Kidney glomerular epithelial cell (primary cell): ENCODE measurements around the gene FUCA1.
"Not testable (repeated sequence)": the region's sequence is repeated elsewhere in the genome, so short reads cannot be mapped to it uniquely, and the experiment has no call there.

Experiments used
- DNase-seq: peaks from one replicate; lab custom pipeline; 2025; lab: John Stamatoyannopoulos, UW

FUCA1 gene

GRCh38 chr1:23837908-23838307 is 30.2 kb downstream of the FUCA1 start:
- DNase-seq, result no peak

GRCh38 chr1:23836037-23836436 is 32.1 kb downstream of the FUCA1 start:
- DNase-seq, result no peak

GRCh38 chr1:23834156-23834555 is 33.9 kb downstream of the FUCA1 start:
- DNase-seq, result not testable (repeated sequence)

- DNase-seq, result no peak
Observed at GRCh38 chr1:23827717-23828116, 40.4 kb downstream of the FUCA1 start.

- not testable (repeated sequence) for DNase-seq
Observed at GRCh38 chr1:23826590-23826989, 41.5 kb downstream of the FUCA1 start.

GRCh38 chr1:23825762-23826522 is 42.1 kb downstream of the FUCA1 start:
- no peak for DNase-seq

GRCh38 chr1:23825076-23825761 is 42.9 kb downstream of the FUCA1 start, which contains the start of gene HMGCL:
Gene HMGCL (minus strand): TSS chr1:23825429. CDS start chr1:23825415, 14 bp downstream.
- peak; percentile 74 for DNase-seq

GRCh38 chr1:23824711-23825075 is 43.4 kb downstream of the FUCA1 start:
- DNase-seq, result no peak

GRCh38 chr1:23823767-23824166 is 44.3 kb downstream of the FUCA1 start:
- DNase-seq, result no peak

GRCh38 chr1:23817633-23818032 is 50.5 kb downstream of the FUCA1 start:
- no peak for DNase-seq

GRCh38 chr1:23816906-23817305 is 51.2 kb downstream of the FUCA1 start:
- no peak for DNase-seq

GRCh38 chr1:23816361-23816760 is 51.7 kb downstream of the FUCA1 start:
- DNase-seq, result no peak

- no peak for DNase-seq
Observed at GRCh38 chr1:23814016-23814415, 54.1 kb downstream of the FUCA1 start.

- no peak for DNase-seq
Observed at GRCh38 chr1:23810818-23811540, 57.1 kb downstream of the FUCA1 start.

GRCh38 chr1:23809751-23810171 is 58.3 kb downstream of the FUCA1 start:
- peak; percentile 47 for DNase-seq

GRCh38 chr1:23807453-23807852 is 60.6 kb downstream of the FUCA1 start:
- no peak for DNase-seq

GRCh38 chr1:23806280-23806679 is 61.8 kb downstream of the FUCA1 start:
- no peak for DNase-seq

GRCh38 chr1:23805025-23805424 is 63.1 kb downstream of the FUCA1 start:
- DNase-seq, result no peak

GRCh38 chr1:23804183-23804835 is 63.8 kb downstream of the FUCA1 start:
- no peak for DNase-seq

- no peak for DNase-seq
Observed at GRCh38 chr1:23803674-23804073, 64.4 kb downstream of the FUCA1 start.

GRCh38 chr1:23802809-23803342 is 65.2 kb downstream of the FUCA1 start:
- not testable (repeated sequence) for DNase-seq

GRCh38 chr1:23801876-23802275 is 66.2 kb downstream of the FUCA1 start:
- DNase-seq, result no peak
